HepG2 (cell line): ENCODE measurements around the gene LEAP2.

Source experiments
- EZH2 ChIP-seq: conservative IDR thresholded peaks from 2 replicates; pipeline ENCODE4 v1.6.1; 2012; ENCODE audit warnings: mild to moderate bottlenecking, low read depth, low read length, moderate library complexity
- TBX2 ChIP-seq: sonication (generic); formaldehyde crosslinking; IDR thresholded peaks from 2 replicates; pipeline ENCODE4 v1.5.0; 2020; ENCODE audit warnings: missing genetic modification reagents, mild to moderate bottlenecking, borderline replicate concordance
- TF ChIP-seq, protein P1 (sequence below): sonication (generic); formaldehyde crosslinking; IDR thresholded peaks from 2 replicates; pipeline ENCODE4 v1.8.0; 2022; ENCODE audit warnings: mild to moderate bottlenecking, missing genetic modification reagents, borderline replicate concordance
- TF ChIP-seq, protein P2 (sequence below): sonication (generic); formaldehyde crosslinking; IDR thresholded peaks from 2 replicates; pipeline ENCODE4 v1.4.0; 2020; ENCODE audit warnings: missing genetic modification reagents, borderline replicate concordance

DNA sequence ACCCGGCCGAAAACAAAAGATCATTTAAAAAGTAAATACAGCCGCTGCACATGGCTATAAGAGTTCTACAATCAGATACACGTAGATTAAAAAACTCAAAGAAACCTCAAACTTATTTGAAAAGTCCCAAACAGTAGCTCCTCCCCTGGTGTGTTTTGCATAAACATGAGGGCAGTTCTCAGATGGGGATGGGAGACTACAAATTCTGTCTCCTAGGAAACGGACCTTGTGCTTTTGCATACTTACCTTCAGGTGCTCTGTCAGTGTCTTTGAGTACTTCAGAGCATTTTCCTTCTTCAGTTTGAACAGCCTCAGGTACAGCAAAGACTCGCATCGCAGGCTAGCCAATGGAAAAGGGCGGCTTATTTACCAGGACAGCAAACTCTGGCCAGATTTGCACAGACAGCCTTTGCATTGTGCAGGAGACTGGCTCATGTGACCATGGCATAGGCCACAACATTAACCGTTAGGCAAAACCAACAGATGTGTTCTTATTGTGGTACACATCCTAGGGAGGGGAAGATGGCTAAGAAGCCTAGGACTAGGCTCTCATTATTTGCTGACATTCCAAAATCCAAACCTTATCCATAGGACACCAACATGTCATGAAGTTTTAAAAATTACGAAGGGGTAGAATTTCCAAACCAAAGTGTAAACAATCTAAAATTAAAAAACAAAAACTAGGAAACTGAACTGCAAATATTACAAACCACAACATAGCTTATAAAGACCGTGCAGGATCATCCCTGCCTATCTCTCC lies 12.8 kb downstream of the LEAP2 start:
- no peak for TF ChIP-seq TBX2 (CRISPR knock-in tag)
- TF ChIP-seq, protein P1, sequence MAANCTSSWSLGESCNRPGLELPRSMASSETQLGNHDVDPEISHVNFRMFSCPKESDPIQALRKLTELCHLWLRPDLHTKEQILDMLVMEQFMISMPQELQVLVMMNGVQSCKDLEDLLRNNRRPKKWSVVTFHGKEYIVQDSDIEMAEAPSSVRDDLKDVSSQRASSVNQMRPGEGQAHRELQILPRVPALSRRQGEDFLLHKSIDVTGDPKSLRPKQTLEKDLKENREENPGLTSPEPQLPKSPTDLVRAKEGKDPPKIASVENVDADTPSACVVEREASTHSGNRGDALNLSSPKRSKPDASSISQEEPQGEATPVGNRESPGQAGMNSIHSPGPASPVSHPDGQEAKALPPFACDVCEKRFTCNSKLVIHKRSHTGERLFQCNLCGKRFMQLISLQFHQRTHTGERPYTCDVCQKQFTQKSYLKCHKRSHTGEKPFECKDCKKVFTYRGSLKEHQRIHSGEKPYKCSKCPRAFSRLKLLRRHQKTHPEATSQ (CRISPR knock-in tag), result no peak
- TF ChIP-seq EZH2, result no peak
- TF ChIP-seq, protein P2, sequence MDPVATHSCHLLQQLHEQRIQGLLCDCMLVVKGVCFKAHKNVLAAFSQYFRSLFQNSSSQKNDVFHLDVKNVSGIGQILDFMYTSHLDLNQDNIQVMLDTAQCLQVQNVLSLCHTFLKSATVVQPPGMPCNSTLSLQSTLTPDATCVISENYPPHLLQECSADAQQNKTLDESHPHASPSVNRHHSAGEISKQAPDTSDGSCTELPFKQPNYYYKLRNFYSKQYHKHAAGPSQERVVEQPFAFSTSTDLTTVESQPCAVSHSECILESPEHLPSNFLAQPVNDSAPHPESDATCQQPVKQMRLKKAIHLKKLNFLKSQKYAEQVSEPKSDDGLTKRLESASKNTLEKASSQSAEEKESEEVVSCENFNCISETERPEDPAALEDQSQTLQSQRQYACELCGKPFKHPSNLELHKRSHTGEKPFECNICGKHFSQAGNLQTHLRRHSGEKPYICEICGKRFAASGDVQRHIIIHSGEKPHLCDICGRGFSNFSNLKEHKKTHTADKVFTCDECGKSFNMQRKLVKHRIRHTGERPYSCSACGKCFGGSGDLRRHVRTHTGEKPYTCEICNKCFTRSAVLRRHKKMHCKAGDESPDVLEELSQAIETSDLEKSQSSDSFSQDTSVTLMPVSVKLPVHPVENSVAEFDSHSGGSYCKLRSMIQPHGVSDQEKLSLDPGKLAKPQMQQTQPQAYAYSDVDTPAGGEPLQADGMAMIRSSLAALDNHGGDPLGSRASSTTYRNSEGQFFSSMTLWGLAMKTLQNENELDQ (CRISPR knock-in tag), result no peak
